AG10803 (cell line): ENCODE data around the gene TBX5.

ENCODE experiments used
- DNase-seq: peaks from one replicate; pipeline ENCODE4 v3.0.0; 2010; ENCODE audit warnings: low read depth
- H3K4me3 ChIP-seq: 2 replicates; pipeline ENCODE4 v1.5.1; 2011; ENCODE audit warnings: mild to moderate bottlenecking, low read length, control low read depth
- CTCF ChIP-seq: conservative IDR thresholded peaks from 2 replicates; pipeline ENCODE4 v1.5.1; 2011; ENCODE audit warnings: mild to moderate bottlenecking, low read length, control low read depth, inconsistent platforms

Gene TBX5

GRCh38 chr12:114347861-114348260 lies 58.1 kb downstream of the TBX5 start:
- no peak for DNase-seq
- no peak for TF ChIP-seq CTCF
- H3K4me3 ChIP-seq: no peak overlapping the region

DNA sequence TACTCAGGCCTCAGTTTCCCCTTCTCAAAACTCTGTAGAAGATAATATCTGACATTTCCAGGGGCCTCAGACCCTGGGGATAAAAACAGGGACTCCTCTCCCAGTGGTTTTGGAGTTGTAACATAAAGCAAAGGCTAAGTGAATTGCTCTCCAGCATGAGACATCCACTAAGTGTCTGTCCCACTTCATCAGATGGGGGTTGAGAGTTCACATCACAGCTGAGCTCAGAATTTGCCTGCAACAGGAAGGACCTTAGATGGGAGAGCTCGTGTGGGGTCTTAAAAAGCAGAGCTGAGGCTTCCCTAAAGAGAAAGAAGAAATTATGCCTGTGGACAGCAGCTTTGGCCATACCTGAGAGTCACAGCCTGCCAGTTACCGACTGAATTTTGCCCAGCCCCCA lies 61.1 kb downstream of the TBX5 start:
- DNase-seq: no peak
- TF ChIP-seq CTCF: no peak
- no peak overlapping the region for H3K4me3 ChIP-seq

GRCh38 chr12:114344303-114344663 lies 61.7 kb downstream of the TBX5 start:
- TF ChIP-seq CTCF: no peak
- DNase-seq: no peak
- no peak overlapping the region for H3K4me3 ChIP-seq

- no peak for TF ChIP-seq CTCF
- DNase-seq: no peak
- no peak overlapping the region for H3K4me3 ChIP-seq
Measured at GRCh38 chr12:114343585-114344302, 62.2 kb downstream of the TBX5 start.

- no peak for TF ChIP-seq CTCF
- DNase-seq: peak; percentile 29
- no peak overlapping the region for H3K4me3 ChIP-seq
Measured at GRCh38 chr12:114342656-114343055, 63.3 kb downstream of the TBX5 start.

- no peak for TF ChIP-seq CTCF
- H3K4me3 ChIP-seq: no peak overlapping the region
- no peak for DNase-seq
Measured at GRCh38 chr12:114341635-114342034, 64.3 kb downstream of the TBX5 start.

DNA sequence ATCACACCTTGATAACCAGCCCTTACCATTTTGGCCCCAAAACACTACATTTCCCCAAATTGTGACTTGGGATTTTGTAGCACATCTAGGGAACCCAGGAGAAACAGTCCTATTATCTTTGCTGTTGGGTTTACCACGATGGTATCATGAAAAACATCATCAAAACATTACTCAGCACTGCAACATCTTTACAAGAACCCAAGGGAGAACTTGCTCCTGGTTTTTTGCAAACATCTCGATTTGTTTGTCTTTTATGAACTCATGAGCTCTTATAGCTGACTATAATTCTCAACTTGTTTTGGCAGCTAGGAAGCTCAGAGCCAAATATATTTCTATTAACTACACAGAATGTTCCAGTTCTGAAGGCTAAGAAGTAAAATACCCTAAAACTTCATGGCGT lies 65.7 kb downstream of the TBX5 start:
- TF ChIP-seq CTCF: no peak
- peak; percentile 13 for DNase-seq
- no peak overlapping the region for H3K4me3 ChIP-seq
